IMR-90 (cell line): ENCODE measurements around the gene PRR19. TPM values are rescaled to one million over a fixed set of nuclear protein-coding genes. Genes with fewer than 3 reads are reported as not detected.
A peak's percentile ranks its signal among the peaks of the same experiment; 100 is the strongest.

Source experiments
- ATAC-seq: fragments of 200-7000 bp; cut with Tn5 transposase; 2 replicates; pipeline ENCODE4 v1.9.1; 2020; ENCODE audit warnings: low read depth, mild to moderate bottlenecking, moderate library complexity
- BruUV-seq: library from RNA; stranded (reverse); fragments of 400-500 nt; replicated peaks from 2 replicates; lab custom pipeline; 2021; lab: Mats Ljungman, UMichigan
- CTCF ChIA-PET: fragments of 300-600 bp; formaldehyde crosslinking; extraction: SDS; loops from one replicate; lab custom pipeline; 2021; ENCODE audit warnings: antibody characterized with exemption; lab: Yijun Ruan, JAX
- POLR2A ChIA-PET: fragments of 300-600 bp; sonication (Branson Sonifier 250); formaldehyde crosslinking; loops from one replicate; lab custom pipeline; 2022; ENCODE audit warnings: antibody characterized with exemption; ENCODE audit not compliant: unreplicated experiment; lab: Charles Lee
- DNase-seq: peaks from one replicate; pipeline ENCODE4 v3.0.0; 2013
- H2AFZ ChIP-seq: replicated peaks from 2 replicates; pipeline ENCODE3; 2013; ENCODE audit warnings: low read length, mild to moderate bottlenecking; ENCODE audit not compliant: poor library complexity
- H2AK5ac ChIP-seq: 2 replicates; pipeline ENCODE4 v1.6.1; 2013; ENCODE audit warnings: low read depth, low read length, inconsistent platforms
- H2AK9ac ChIP-seq: replicated peaks from 2 replicates; pipeline ENCODE3; 2013; ENCODE audit warnings: mild to moderate bottlenecking, low read depth, low read length, moderate library complexity; ENCODE audit not compliant: poor library complexity
- H2BK120ac ChIP-seq: 2 replicates; pipeline ENCODE4 v1.6.1; 2013; ENCODE audit warnings: low read depth, low read length, inconsistent platforms
- H2BK15ac ChIP-seq: 3 replicates; pipeline ENCODE4 v1.6.1; 2013; ENCODE audit warnings: low read depth, low read length, inconsistent platforms
- H2BK20ac ChIP-seq: 2 replicates; pipeline ENCODE4 v1.6.1; 2013; ENCODE audit warnings: low read depth, mild to moderate bottlenecking, inconsistent platforms, low read length, moderate library complexity
- H2BK5ac ChIP-seq: 2 replicates; pipeline ENCODE4 v1.6.1; 2013; ENCODE audit warnings: mild to moderate bottlenecking, low read depth, low read length, inconsistent platforms; ENCODE audit not compliant: poor library complexity, severe bottlenecking
- H3K14ac ChIP-seq: replicated peaks from 2 replicates; pipeline ENCODE4 v1.6.1; 2013; ENCODE audit warnings: low read depth, low read length, inconsistent platforms
- H3K18ac ChIP-seq: 2 replicates; pipeline ENCODE4 v1.6.1; 2013; ENCODE audit warnings: low read depth, low read length, control low read depth
- H3K23ac ChIP-seq: 2 replicates; pipeline ENCODE4 v1.6.1; 2013; ENCODE audit warnings: low read depth, low read length, inconsistent platforms
- H3K27ac ChIP-seq: 2 replicates; pipeline ENCODE4 v1.5.1; 2013; ENCODE audit warnings: mild to moderate bottlenecking, control low read depth, low read length; ENCODE audit not compliant: insufficient read depth
- H3K27me3 ChIP-seq: 2 replicates; pipeline ENCODE4 v1.6.1; 2013; ENCODE audit warnings: low read length; ENCODE audit not compliant: control insufficient read depth, insufficient read depth
- H3K36me3 ChIP-seq: 2 replicates; pipeline ENCODE4 v1.6.1; 2013; ENCODE audit warnings: low read length, mixed read lengths; ENCODE audit not compliant: control insufficient read depth, insufficient read depth
- H3K4ac ChIP-seq: 2 replicates; pipeline ENCODE4 v1.6.1; 2013; ENCODE audit warnings: low read depth, low read length, inconsistent platforms
- H3K4me1 ChIP-seq: 2 replicates; pipeline ENCODE4 v1.6.1; 2013; ENCODE audit warnings: low read length, mixed read lengths; ENCODE audit not compliant: control insufficient read depth, insufficient read depth
- H3K4me2 ChIP-seq: 2 replicates; pipeline ENCODE4 v1.6.1; 2013; ENCODE audit warnings: low read depth, mild to moderate bottlenecking, control low read depth, low read length, moderate library complexity
- H3K4me3 ChIP-seq: 2 replicates; pipeline ENCODE4 v1.5.1; 2013; ENCODE audit warnings: low read depth, mild to moderate bottlenecking, control low read depth, low read length, moderate library complexity; ENCODE audit not compliant: insufficient read depth
- H3K56ac ChIP-seq: 2 replicates; pipeline ENCODE4 v1.6.1; 2013; ENCODE audit warnings: low read length, inconsistent platforms; ENCODE audit not compliant: insufficient read depth; ENCODE audit errors: extremely low read depth
- H3K79me1 ChIP-seq, 2 experiments: 2 replicates each; pipeline ENCODE4 v1.6.1; 2013; ENCODE audit warnings: low read length in 2 of 2, inconsistent platforms in 1 of 2, low read depth in 1 of 2
- H3K9ac ChIP-seq: 2 replicates; pipeline ENCODE4 v1.6.1; 2013; ENCODE audit warnings: low read depth, low read length, control low read depth
- H3K9me1 ChIP-seq: 2 replicates; pipeline ENCODE4 v1.6.1; 2013; ENCODE audit warnings: low read length, inconsistent platforms; ENCODE audit not compliant: insufficient read depth
- H3K9me3 ChIP-seq: 2 replicates; pipeline ENCODE4 v1.6.1; 2013; ENCODE audit warnings: low read length; ENCODE audit not compliant: control insufficient read depth, insufficient read depth
- H4K20me1 ChIP-seq: 2 replicates; pipeline ENCODE4 v1.6.1; 2013; ENCODE audit warnings: low read length, inconsistent platforms; ENCODE audit not compliant: insufficient read depth
- H4K5ac ChIP-seq: 2 replicates; pipeline ENCODE4 v1.6.1; 2013; ENCODE audit warnings: mild to moderate bottlenecking, low read depth, low read length, control low read depth
- H4K8ac ChIP-seq, 2 experiments: 2 replicates each; pipeline ENCODE4 v1.6.1; 2013; ENCODE audit warnings: low read depth in 2 of 2, low read length in 2 of 2, control low read depth in 1 of 2, inconsistent platforms in 1 of 2
- H4K91ac ChIP-seq: 2 replicates; pipeline ENCODE4 v1.6.1; 2013; ENCODE audit warnings: low read depth, low read length, inconsistent platforms; ENCODE audit not compliant: insufficient read depth
- BHLHE40 ChIP-seq: fragments of 150-350 bp; IDR thresholded peaks from 2 replicates; pipeline ENCODE4 v1.6.1; 2016; ENCODE audit warnings: mild to moderate bottlenecking, low read depth, low read length
- CEBPB ChIP-seq: IDR thresholded peaks from 2 replicates; pipeline ENCODE4 v1.6.1; 2012; ENCODE audit warnings: low read depth, low read length, improper control_type of control experiment
- CHD1 ChIP-seq: IDR thresholded peaks from 2 replicates; pipeline ENCODE4 v1.6.1; 2012; ENCODE audit warnings: low read depth, low read length, improper control_type of control experiment
- FOS ChIP-seq: fragments of 150-350 bp; IDR thresholded peaks from 2 replicates; pipeline ENCODE4 v1.6.1; 2016; ENCODE audit warnings: low read depth, low read length
- MAFK ChIP-seq: IDR thresholded peaks from 2 replicates; pipeline ENCODE4 v1.6.1; 2012; ENCODE audit warnings: low read depth, low read length, improper control_type of control experiment
- MAZ ChIP-seq: IDR thresholded peaks from 2 replicates; pipeline ENCODE4 v1.6.1; 2012; ENCODE audit warnings: low read depth, mild to moderate bottlenecking, low read length, improper control_type of control experiment, moderate library complexity, borderline replicate concordance
- MXI1 ChIP-seq: IDR thresholded peaks from 2 replicates; pipeline ENCODE4 v1.6.1; 2012; ENCODE audit warnings: low read depth, mild to moderate bottlenecking, low read length, moderate library complexity, borderline replicate concordance
- NFE2L2 ChIP-seq: fragments of 150-350 bp; IDR thresholded peaks from 2 replicates; pipeline ENCODE4 v1.6.1; 2016; ENCODE audit warnings: low read depth, mild to moderate bottlenecking, low read length
- POLR2A ChIP-seq: IDR thresholded peaks from 2 replicates; pipeline ENCODE4 v1.6.1; 2012; ENCODE audit warnings: mild to moderate bottlenecking, low read depth, low read length
- RAD21 ChIP-seq: IDR thresholded peaks from 2 replicates; pipeline ENCODE4 v1.6.1; 2012; ENCODE audit warnings: low read length, improper control_type of control experiment
- RCOR1 ChIP-seq: IDR thresholded peaks from 2 replicates; pipeline ENCODE4 v1.6.1; 2012; ENCODE audit warnings: mild to moderate bottlenecking, low read length, improper control_type of control experiment; ENCODE audit not compliant: insufficient replicate concordance
- RFX5 ChIP-seq: IDR thresholded peaks from 2 replicates; pipeline ENCODE4 v1.8.0; 2012; ENCODE audit warnings: low read depth, mild to moderate bottlenecking, low read length, moderate library complexity
- SMC3 ChIP-seq: fragments of 150-350 bp; IDR thresholded peaks from 2 replicates; pipeline ENCODE4 v1.6.1; 2016; ENCODE audit warnings: low read depth, mild to moderate bottlenecking, antibody characterized with exemption, low read length, moderate library complexity
- WGBS, 2 experiments: methylation state at CpG; one replicate each; pipeline versions ENCODE4 v1.1.5 to v1.1.7; 2013; ENCODE audit warnings: missing lambda C conversion rate in 2 of 2; ENCODE audit not compliant: insufficient read length in 1 of 2; ENCODE audit errors: extremely low coverage in 2 of 2; 5-methylcytosine and 5-hydroxymethylcytosine counted together
- dilution Hi-C: fragments of 300-500 bp; cut with HindIII; formaldehyde crosslinking; loops from one replicate; pipeline ENCODE4 v1.14.3; 2018; ENCODE audit warnings: low sequenced_read_pairs; ENCODE audit not compliant: unreplicated experiment
- in situ Hi-C: fragments of 300-500 bp; cut with MboI; formaldehyde crosslinking; loops from 3 replicates; pipeline ENCODE4 v1.14.3; 2019; ENCODE audit warnings: low sequenced_read_pairs, inconsistent platforms, mixed read lengths
- intact Hi-C: fragments of 100-400 bp; cut with micrococcal nuclease; formaldehyde crosslinking; loops from 2 replicates; pipeline ENCODE4 v1.10.0; 2022
- polyA plus RNA-seq, 3 experiments: library from polyadenylated mRNA; depleted of rRNA; stranded (reverse); fragments of >200 nt; gene quantifications; 2 replicates each; pipeline ENCODE4 v1.2.3, GENCODE V29; 2012; ENCODE audit warnings: low replicate concordance in 1 of 3
- total RNA-seq: library from RNA; depleted of rRNA; stranded (reverse); fragments of >200 nt; gene quantifications from 2 replicates; pipeline ENCODE4 v1.2.3, GENCODE V29; 2012
- TF ChIP-seq, protein P1 (sequence below): conservative IDR thresholded peaks from 2 replicates; pipeline ENCODE4 v1.5.1; 2012; ENCODE audit warnings: mild to moderate bottlenecking, low read depth, low read length, improper control_type of control experiment
- TF ChIP-seq, protein P2 (sequence below): fragments of 150-350 bp; IDR thresholded peaks from 2 replicates; pipeline ENCODE4 v1.6.1; 2016; ENCODE audit warnings: low read depth, mild to moderate bottlenecking, low read length, moderate library complexity, borderline replicate concordance
- TF ChIP-seq, protein P3 (sequence below): fragments of 150-350 bp; IDR thresholded peaks from 2 replicates; pipeline ENCODE4 v1.6.1; 2017; ENCODE audit warnings: mild to moderate bottlenecking, antibody characterized with exemption, low read length, low read depth

PRR19 gene
- total and polyA plus RNA-seq, 2 of the 4 experiments (the other 2 are of a cell fraction): 0.36 to 1.6 TPM

DNA sequence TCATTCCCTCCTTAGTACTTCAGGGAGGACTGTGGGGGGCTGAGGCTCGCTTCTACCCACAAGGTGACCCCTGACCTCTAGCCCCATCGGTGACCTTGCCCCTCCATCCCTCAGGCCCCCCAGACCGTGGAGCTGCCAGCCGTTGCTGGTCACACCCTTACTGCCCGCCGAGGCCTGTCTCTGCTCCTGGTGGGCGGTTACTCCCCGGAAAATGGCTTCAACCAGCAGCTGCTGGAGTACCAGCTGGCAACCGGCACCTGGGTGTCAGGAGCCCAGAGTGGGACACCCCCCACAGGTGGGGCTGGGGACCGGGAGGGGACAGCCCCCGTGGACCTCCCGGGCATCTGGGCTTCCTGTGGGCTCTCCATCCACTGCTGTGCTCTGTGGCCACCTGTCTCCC is 55.4 kb downstream of the PRR19 start:
- BruUV-seq: no TSS peak
- Histone ChIP-seq H3K4me1 (no peaks in the 10 kb centered on the region), H3K56ac (no peak overlapping the region), H3K18ac (no peak overlapping the region), H3K9me1 (0 out of 2 replicates have a peak, but pooled peaks cover 4% of the 10 kb centered on the region), H2AK9ac (peak overlapping the region; percentile 28), H3K23ac (no peak overlapping the region), H3K9me3 (no peaks in the 10 kb centered on the region), H2BK120ac (no peak overlapping the region), H3K4ac (no peak overlapping the region), H4K20me1 (no peaks in the 10 kb centered on the region), H3K27ac (no peak overlapping the region), H3K36me3 (peaks cover 38% of the 10 kb centered on the region), H2AFZ (no peak overlapping the region), H3K14ac (no peak overlapping the region), H3K4me3 (no peak overlapping the region), H3K4me2 (no peak overlapping the region), H4K5ac (no peak overlapping the region), H2BK15ac (no peak overlapping the region), H3K27me3 (no peaks in the 10 kb centered on the region), H4K8ac (no peak overlapping the region), H2BK5ac (no peak overlapping the region), H2AK5ac (no peak overlapping the region), H3K9ac (no peak overlapping the region), H3K79me1 (no peaks in the 10 kb centered on the region), H2BK20ac (no peak overlapping the region), H4K91ac (no peak overlapping the region)
- DNase-seq: no peak
- in situ Hi-C loops (no loop called here), intact Hi-C loops (no loop called here), dilution Hi-C loops (no loop called here)
- ChIA-PET CTCF (no interaction called here), POLR2A (no interaction called here)
- no peak for TF ChIP-seq MAFK
- TF ChIP-seq, protein P1, sequence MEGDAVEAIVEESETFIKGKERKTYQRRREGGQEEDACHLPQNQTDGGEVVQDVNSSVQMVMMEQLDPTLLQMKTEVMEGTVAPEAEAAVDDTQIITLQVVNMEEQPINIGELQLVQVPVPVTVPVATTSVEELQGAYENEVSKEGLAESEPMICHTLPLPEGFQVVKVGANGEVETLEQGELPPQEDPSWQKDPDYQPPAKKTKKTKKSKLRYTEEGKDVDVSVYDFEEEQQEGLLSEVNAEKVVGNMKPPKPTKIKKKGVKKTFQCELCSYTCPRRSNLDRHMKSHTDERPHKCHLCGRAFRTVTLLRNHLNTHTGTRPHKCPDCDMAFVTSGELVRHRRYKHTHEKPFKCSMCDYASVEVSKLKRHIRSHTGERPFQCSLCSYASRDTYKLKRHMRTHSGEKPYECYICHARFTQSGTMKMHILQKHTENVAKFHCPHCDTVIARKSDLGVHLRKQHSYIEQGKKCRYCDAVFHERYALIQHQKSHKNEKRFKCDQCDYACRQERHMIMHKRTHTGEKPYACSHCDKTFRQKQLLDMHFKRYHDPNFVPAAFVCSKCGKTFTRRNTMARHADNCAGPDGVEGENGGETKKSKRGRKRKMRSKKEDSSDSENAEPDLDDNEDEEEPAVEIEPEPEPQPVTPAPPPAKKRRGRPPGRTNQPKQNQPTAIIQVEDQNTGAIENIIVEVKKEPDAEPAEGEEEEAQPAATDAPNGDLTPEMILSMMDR: no peak
- no peak for TF ChIP-seq CEBPB
- no peak for TF ChIP-seq CHD1
- no peak for TF ChIP-seq RCOR1
- no peak for TF ChIP-seq BHLHE40
- TF ChIP-seq, protein P2, sequence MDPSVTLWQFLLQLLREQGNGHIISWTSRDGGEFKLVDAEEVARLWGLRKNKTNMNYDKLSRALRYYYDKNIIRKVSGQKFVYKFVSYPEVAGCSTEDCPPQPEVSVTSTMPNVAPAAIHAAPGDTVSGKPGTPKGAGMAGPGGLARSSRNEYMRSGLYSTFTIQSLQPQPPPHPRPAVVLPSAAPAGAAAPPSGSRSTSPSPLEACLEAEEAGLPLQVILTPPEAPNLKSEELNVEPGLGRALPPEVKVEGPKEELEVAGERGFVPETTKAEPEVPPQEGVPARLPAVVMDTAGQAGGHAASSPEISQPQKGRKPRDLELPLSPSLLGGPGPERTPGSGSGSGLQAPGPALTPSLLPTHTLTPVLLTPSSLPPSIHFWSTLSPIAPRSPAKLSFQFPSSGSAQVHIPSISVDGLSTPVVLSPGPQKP: no peak
- TF ChIP-seq POLR2A: no peak
- no peak for TF ChIP-seq SMC3
- TF ChIP-seq FOS: no peak
- no peak for TF ChIP-seq MXI1
- TF ChIP-seq RFX5: no peak
- TF ChIP-seq NFE2L2: no peak
- no peak for TF ChIP-seq MAZ
- no peak for TF ChIP-seq RAD21
- TF ChIP-seq, protein P3, sequence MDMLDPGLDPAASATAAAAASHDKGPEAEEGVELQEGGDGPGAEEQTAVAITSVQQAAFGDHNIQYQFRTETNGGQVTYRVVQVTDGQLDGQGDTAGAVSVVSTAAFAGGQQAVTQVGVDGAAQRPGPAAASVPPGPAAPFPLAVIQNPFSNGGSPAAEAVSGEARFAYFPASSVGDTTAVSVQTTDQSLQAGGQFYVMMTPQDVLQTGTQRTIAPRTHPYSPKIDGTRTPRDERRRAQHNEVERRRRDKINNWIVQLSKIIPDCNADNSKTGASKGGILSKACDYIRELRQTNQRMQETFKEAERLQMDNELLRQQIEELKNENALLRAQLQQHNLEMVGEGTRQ: no peak
- ATAC-seq: no peak
- 85% methylated on average over 9 of the region's 12 CpGs; no CpG with 5 or more reads in 1 of the 2 experiments for WGBS, 2 experiments
